GM12875 (cell line): ENCODE measurements around the gene CPXM2.

Experiments used
- H3K4me3 ChIP-seq: one replicate; pipeline ENCODE4 v1.5.1; 2011; ENCODE audit warnings: low read depth, low read length, control low read depth
- CTCF ChIP-seq: IDR thresholded peaks from 2 replicates; pipeline ENCODE4 v1.5.1; 2011; ENCODE audit warnings: low read depth, mild to moderate bottlenecking, control low read depth, inconsistent platforms, low read length, moderate library complexity, borderline replicate concordance; ENCODE audit not compliant: insufficient read depth

CPXM2 gene

GRCh38 chr10:123858077-123858681 lies 33.4 kb downstream of the CPXM2 start:
- no peak for TF ChIP-seq CTCF

GRCh38 chr10:123857616-123858015 lies 34.0 kb downstream of the CPXM2 start:
- no peak overlapping the region for H3K4me3 ChIP-seq
- no peak for TF ChIP-seq CTCF

More at GRCh38 chr10:123858077-123858681, 33.4 kb downstream of the CPXM2 start:
- H3K4me3 ChIP-seq: no peak overlapping the region

- H3K4me3 ChIP-seq: no peak overlapping the region
- no peak for TF ChIP-seq CTCF
Observed at GRCh38 chr10:123855008-123855684, 36.5 kb downstream of the CPXM2 start.

- H3K4me3 ChIP-seq: no peak overlapping the region
- TF ChIP-seq CTCF: no peak
Observed at GRCh38 chr10:123854498-123854897, 37.1 kb downstream of the CPXM2 start.

- no peak overlapping the region for H3K4me3 ChIP-seq
- TF ChIP-seq CTCF: no peak
Observed at GRCh38 chr10:123854003-123854402, 37.6 kb downstream of the CPXM2 start.

- no peak for TF ChIP-seq CTCF
- H3K4me3 ChIP-seq: no peak overlapping the region
Observed at GRCh38 chr10:123852411-123852951, 39.1 kb downstream of the CPXM2 start.
